Fibroblast of lung (primary cell): ENCODE data around the gene LINC01488. TPM values are rescaled to one million over a fixed set of nuclear protein-coding genes. Genes with fewer than 3 reads are reported as not detected.
A peak's percentile ranks its signal among the peaks of the same experiment; 100 is the strongest.

ENCODE experiments used
- DNase-seq, 2 donors: peaks; one replicate each; pipeline versions ENCODE4 v3.0.0 to v3.0.0-alpha.2; 2010; ENCODE audit warnings: low read depth in 2 of 2
- H2AFZ ChIP-seq: 2 replicates; pipeline ENCODE4 v1.5.1; 2012; ENCODE audit warnings: low read length, control low read depth, inconsistent platforms
- H3K27ac ChIP-seq: 2 replicates; pipeline ENCODE4 v1.5.1; 2011; ENCODE audit warnings: low read length, control low read depth; ENCODE audit not compliant: insufficient read depth
- H3K27me3 ChIP-seq: 2 replicates; pipeline ENCODE4 v1.5.1; 2011; ENCODE audit warnings: mild to moderate bottlenecking, low read length; ENCODE audit not compliant: control insufficient read depth, insufficient read depth
- H3K36me3 ChIP-seq: 2 replicates; pipeline ENCODE4 v1.5.1; 2011; ENCODE audit warnings: low read length; ENCODE audit not compliant: control insufficient read depth, insufficient read depth
- H3K4me1 ChIP-seq: 2 replicates; pipeline ENCODE4 v1.5.1; 2011; ENCODE audit warnings: low read length; ENCODE audit not compliant: control insufficient read depth, insufficient read depth; ENCODE audit errors: extremely low read depth
- H3K4me2 ChIP-seq: 2 replicates; pipeline ENCODE4 v1.5.1; 2011; ENCODE audit warnings: low read length, control low read depth; ENCODE audit not compliant: insufficient read depth; ENCODE audit errors: extremely low read depth
- H3K4me3 ChIP-seq, 4 experiments: fragments of 200-600 bp in 1 of 4; sonication (generic) in 1 of 4; replicated peaks in 1 of 4; 2 replicates each; pipeline ENCODE4 v1.5.1; 2011 to 2016; ENCODE audit warnings: low read length in 4 of 4, low read depth in 3 of 4, mild to moderate bottlenecking in 3 of 4, control low read depth in 2 of 4, inconsistent platforms in 1 of 4, mixed read lengths in 1 of 4; ENCODE audit not compliant: insufficient read depth in 1 of 4; ENCODE audit errors: control extremely low read depth in 1 of 4
- H3K79me2 ChIP-seq: 2 replicates; pipeline ENCODE4 v1.5.1; 2012; ENCODE audit warnings: mild to moderate bottlenecking, low read length, inconsistent platforms; ENCODE audit not compliant: control insufficient read depth, insufficient read depth
- H3K9ac ChIP-seq: 2 replicates; pipeline ENCODE4 v1.5.1; 2011; ENCODE audit warnings: mild to moderate bottlenecking, low read length, control low read depth; ENCODE audit not compliant: insufficient read depth
- H3K9me3 ChIP-seq: 2 replicates; pipeline ENCODE4 v1.5.1; 2012; ENCODE audit warnings: low read depth, low read length; ENCODE audit not compliant: control insufficient read depth, insufficient read depth
- H4K20me1 ChIP-seq: 2 replicates; pipeline ENCODE4 v1.5.1; 2011; ENCODE audit warnings: low read length; ENCODE audit not compliant: control insufficient read depth, insufficient read depth; ENCODE audit errors: extremely low read depth
- EZH2 ChIP-seq: IDR thresholded peaks from 2 replicates; pipeline ENCODE4 v1.5.1; 2012; ENCODE audit warnings: low read length, control low read depth, mild to moderate bottlenecking; ENCODE audit errors: missing control alignments
- polyA plus RNA-seq, 2 donors: library from polyadenylated mRNA; depleted of rRNA in 1 of 2; stranded (reverse) in 1 of 2; unstranded in 1 of 2; fragments of >200 nt; gene quantifications; 2 replicates each; pipeline ENCODE4 v1.2.1, GENCODE V29; 2011 to 2012; ENCODE audit warnings: missing spikeins in 1 of 2
- total RNA-seq: library from RNA; depleted of rRNA; stranded (reverse); fragments of >200 nt; gene quantifications from 2 replicates; pipeline ENCODE4 v1.2.1, GENCODE V29; 2014
- TF ChIP-seq, protein P1 (sequence below), 2 donors: IDR thresholded peaks in 1 of 2; conservative IDR thresholded peaks in 1 of 2; 1 replicate in 1 of 2; 2 replicates in 1 of 2; pipeline ENCODE4 v1.5.1; 2011 to 2012; ENCODE audit warnings: low read length in 2 of 2, control low read depth in 1 of 2, inconsistent platforms in 1 of 2, low read depth in 1 of 2, mild to moderate bottlenecking in 1 of 2

The LINC01488 gene
- total and polyA plus RNA-seq, 2 donors (not counting 1 experiment from before 2014, with no cell fraction given): not detected

- Histone ChIP-seq H3K4me3 (no peak overlapping the region), H3K79me2 (no peaks in the 10 kb centered on the region), H3K27me3 (no peaks in the 10 kb centered on the region), H4K20me1 (no peaks in the 10 kb centered on the region), H2AFZ (no peak overlapping the region), H3K36me3 (no peaks in the 10 kb centered on the region), H3K9ac (no peak overlapping the region), H3K4me2 (no peak overlapping the region), H3K4me1 (peaks cover 3% of the 10 kb centered on the region), H3K27ac (no peak overlapping the region), H3K9me3 (no peaks in the 10 kb centered on the region)
- peak in 1 of 2 donors; percentile 74 for DNase-seq
- no peak for TF ChIP-seq EZH2
- TF ChIP-seq, protein P1, sequence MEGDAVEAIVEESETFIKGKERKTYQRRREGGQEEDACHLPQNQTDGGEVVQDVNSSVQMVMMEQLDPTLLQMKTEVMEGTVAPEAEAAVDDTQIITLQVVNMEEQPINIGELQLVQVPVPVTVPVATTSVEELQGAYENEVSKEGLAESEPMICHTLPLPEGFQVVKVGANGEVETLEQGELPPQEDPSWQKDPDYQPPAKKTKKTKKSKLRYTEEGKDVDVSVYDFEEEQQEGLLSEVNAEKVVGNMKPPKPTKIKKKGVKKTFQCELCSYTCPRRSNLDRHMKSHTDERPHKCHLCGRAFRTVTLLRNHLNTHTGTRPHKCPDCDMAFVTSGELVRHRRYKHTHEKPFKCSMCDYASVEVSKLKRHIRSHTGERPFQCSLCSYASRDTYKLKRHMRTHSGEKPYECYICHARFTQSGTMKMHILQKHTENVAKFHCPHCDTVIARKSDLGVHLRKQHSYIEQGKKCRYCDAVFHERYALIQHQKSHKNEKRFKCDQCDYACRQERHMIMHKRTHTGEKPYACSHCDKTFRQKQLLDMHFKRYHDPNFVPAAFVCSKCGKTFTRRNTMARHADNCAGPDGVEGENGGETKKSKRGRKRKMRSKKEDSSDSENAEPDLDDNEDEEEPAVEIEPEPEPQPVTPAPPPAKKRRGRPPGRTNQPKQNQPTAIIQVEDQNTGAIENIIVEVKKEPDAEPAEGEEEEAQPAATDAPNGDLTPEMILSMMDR (conservative IDR thresholded peaks at IDR 0.05 in 1 of 2, IDR thresholded peaks at IDR 0.05 in 1 of 2; ENCODE audit: low read depth in 1 of 2, low read length in 2 of 2): no peak
These were observed 44.2 kb upstream of the LINC01488 start for GRCh38 chr11:69437001-69437875.

- Histone ChIP-seq H2AFZ (no peak overlapping the region), H3K4me3 (no peak overlapping the region), H3K79me2 (no peaks in the 10 kb centered on the region), H3K36me3 (no peaks in the 10 kb centered on the region), H3K4me2 (no peak overlapping the region), H3K9ac (no peak overlapping the region), H3K4me1 (peaks cover 9% of the 10 kb centered on the region), H3K27ac (no peak overlapping the region), H4K20me1 (no peaks in the 10 kb centered on the region), H3K9me3 (no peaks in the 10 kb centered on the region), H3K27me3 (no peaks in the 10 kb centered on the region)
- no peak for DNase-seq
- TF ChIP-seq, protein P1 (conservative IDR thresholded peaks at IDR 0.05 in 1 of 2, IDR thresholded peaks at IDR 0.05 in 1 of 2; ENCODE audit: low read depth in 1 of 2, low read length in 2 of 2): no peak
- no peak for TF ChIP-seq EZH2
These were observed 43.6 kb upstream of the LINC01488 start for GRCh38 chr11:69437876-69438205.

DNA sequence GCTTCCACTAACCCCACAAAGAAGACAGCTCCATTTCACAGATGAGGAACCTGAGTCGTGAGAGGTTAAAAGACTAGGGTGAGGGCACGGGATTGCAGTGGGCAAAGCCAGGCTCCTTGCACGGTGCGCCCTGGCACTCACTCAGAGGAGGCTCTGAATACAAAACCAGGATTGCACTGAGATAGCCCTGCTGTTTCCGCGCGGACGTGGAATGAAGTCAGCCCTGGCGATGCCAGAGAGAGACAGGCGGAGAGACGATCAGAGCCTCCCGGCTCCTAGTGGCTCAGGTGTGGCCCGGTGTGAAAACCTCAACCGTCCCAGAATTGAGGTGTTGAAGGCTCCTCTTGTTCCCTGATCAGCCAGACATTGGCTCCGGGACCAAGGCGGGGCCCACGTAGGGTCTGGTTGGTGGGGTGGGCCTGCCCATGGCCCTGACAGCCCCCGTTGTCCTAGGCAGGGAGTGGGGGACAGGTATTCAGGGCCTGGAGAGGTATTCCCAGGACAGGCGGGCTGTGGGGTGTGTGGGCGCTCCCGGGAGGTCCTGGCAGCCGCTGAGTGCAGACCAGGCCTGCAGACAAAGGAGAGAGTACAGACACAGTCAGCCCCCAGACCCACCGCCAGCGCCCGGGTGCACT is 43.1 kb upstream of the LINC01488 start:
- H3K27ac ChIP-seq: no peak overlapping the region
- H3K4me1 ChIP-seq: peaks cover 13% of the 10 kb centered on the region
- H3K79me2 ChIP-seq: no peaks in the 10 kb centered on the region
- no peaks in the 10 kb centered on the region for H3K27me3 ChIP-seq
- no peak overlapping the region for H3K4me2 ChIP-seq
- no peaks in the 10 kb centered on the region for H3K9me3 ChIP-seq
- no peaks in the 10 kb centered on the region for H3K36me3 ChIP-seq
- H2AFZ ChIP-seq: no peak overlapping the region
- H3K4me3 ChIP-seq: no peak overlapping the region
- no peak for DNase-seq
- TF ChIP-seq, protein P1 (conservative IDR thresholded peaks at IDR 0.05 in 1 of 2, IDR thresholded peaks at IDR 0.05 in 1 of 2; ENCODE audit: low read depth in 1 of 2, low read length in 2 of 2): no peak
- TF ChIP-seq EZH2: no peak
- no peak overlapping the region for H3K9ac ChIP-seq
- no peaks in the 10 kb centered on the region for H4K20me1 ChIP-seq
